IMR-90 (cell line): ENCODE data around the gene PIP4K2A. TPM values are rescaled to one million over a fixed set of nuclear protein-coding genes. Genes with fewer than 3 reads are reported as not detected.

ENCODE experiments used
- ATAC-seq: fragments of 200-7000 bp; cut with Tn5 transposase; 2 replicates; pipeline ENCODE4 v1.9.1; 2020; ENCODE audit warnings: low read depth, mild to moderate bottlenecking, moderate library complexity
- BruUV-seq: library from RNA; stranded (reverse); fragments of 400-500 nt; replicated peaks from 2 replicates; lab custom pipeline; 2021; lab: Mats Ljungman, UMichigan
- CTCF ChIA-PET: fragments of 300-600 bp; formaldehyde crosslinking; extraction: SDS; loops from one replicate; lab custom pipeline; 2021; ENCODE audit warnings: antibody characterized with exemption; lab: Yijun Ruan, JAX
- POLR2A ChIA-PET: fragments of 300-600 bp; sonication (Branson Sonifier 250); formaldehyde crosslinking; loops from one replicate; lab custom pipeline; 2022; ENCODE audit warnings: antibody characterized with exemption; ENCODE audit not compliant: unreplicated experiment; lab: Charles Lee
- DNase-seq: peaks from one replicate; pipeline ENCODE4 v3.0.0; 2013
- H2AFZ ChIP-seq: replicated peaks from 2 replicates; pipeline ENCODE3; 2013; ENCODE audit warnings: low read length, mild to moderate bottlenecking; ENCODE audit not compliant: poor library complexity
- H2AK5ac ChIP-seq: 2 replicates; pipeline ENCODE4 v1.6.1; 2013; ENCODE audit warnings: low read depth, low read length, inconsistent platforms
- H2AK9ac ChIP-seq: replicated peaks from 2 replicates; pipeline ENCODE3; 2013; ENCODE audit warnings: mild to moderate bottlenecking, low read depth, low read length, moderate library complexity; ENCODE audit not compliant: poor library complexity
- H2BK120ac ChIP-seq: 2 replicates; pipeline ENCODE4 v1.6.1; 2013; ENCODE audit warnings: low read depth, low read length, inconsistent platforms
- H2BK15ac ChIP-seq: 3 replicates; pipeline ENCODE4 v1.6.1; 2013; ENCODE audit warnings: low read depth, low read length, inconsistent platforms
- H2BK20ac ChIP-seq: 2 replicates; pipeline ENCODE4 v1.6.1; 2013; ENCODE audit warnings: low read depth, mild to moderate bottlenecking, inconsistent platforms, low read length, moderate library complexity
- H2BK5ac ChIP-seq: 2 replicates; pipeline ENCODE4 v1.6.1; 2013; ENCODE audit warnings: mild to moderate bottlenecking, low read depth, low read length, inconsistent platforms; ENCODE audit not compliant: poor library complexity, severe bottlenecking
- H3K14ac ChIP-seq: replicated peaks from 2 replicates; pipeline ENCODE4 v1.6.1; 2013; ENCODE audit warnings: low read depth, low read length, inconsistent platforms
- H3K18ac ChIP-seq: 2 replicates; pipeline ENCODE4 v1.6.1; 2013; ENCODE audit warnings: low read depth, low read length, control low read depth
- H3K23ac ChIP-seq: 2 replicates; pipeline ENCODE4 v1.6.1; 2013; ENCODE audit warnings: low read depth, low read length, inconsistent platforms
- H3K27ac ChIP-seq: 2 replicates; pipeline ENCODE4 v1.5.1; 2013; ENCODE audit warnings: mild to moderate bottlenecking, control low read depth, low read length; ENCODE audit not compliant: insufficient read depth
- H3K27me3 ChIP-seq: 2 replicates; pipeline ENCODE4 v1.6.1; 2013; ENCODE audit warnings: low read length; ENCODE audit not compliant: control insufficient read depth, insufficient read depth
- H3K36me3 ChIP-seq: 2 replicates; pipeline ENCODE4 v1.6.1; 2013; ENCODE audit warnings: low read length, mixed read lengths; ENCODE audit not compliant: control insufficient read depth, insufficient read depth
- H3K4ac ChIP-seq: 2 replicates; pipeline ENCODE4 v1.6.1; 2013; ENCODE audit warnings: low read depth, low read length, inconsistent platforms
- H3K4me1 ChIP-seq: 2 replicates; pipeline ENCODE4 v1.6.1; 2013; ENCODE audit warnings: low read length, mixed read lengths; ENCODE audit not compliant: control insufficient read depth, insufficient read depth
- H3K4me2 ChIP-seq: 2 replicates; pipeline ENCODE4 v1.6.1; 2013; ENCODE audit warnings: low read depth, mild to moderate bottlenecking, control low read depth, low read length, moderate library complexity
- H3K4me3 ChIP-seq: 2 replicates; pipeline ENCODE4 v1.5.1; 2013; ENCODE audit warnings: low read depth, mild to moderate bottlenecking, control low read depth, low read length, moderate library complexity; ENCODE audit not compliant: insufficient read depth
- H3K56ac ChIP-seq: 2 replicates; pipeline ENCODE4 v1.6.1; 2013; ENCODE audit warnings: low read length, inconsistent platforms; ENCODE audit not compliant: insufficient read depth; ENCODE audit errors: extremely low read depth
- H3K79me1 ChIP-seq, 2 experiments: 2 replicates each; pipeline ENCODE4 v1.6.1; 2013; ENCODE audit warnings: low read length in 2 of 2, inconsistent platforms in 1 of 2, low read depth in 1 of 2
- H3K9ac ChIP-seq: 2 replicates; pipeline ENCODE4 v1.6.1; 2013; ENCODE audit warnings: low read depth, low read length, control low read depth
- H3K9me1 ChIP-seq: 2 replicates; pipeline ENCODE4 v1.6.1; 2013; ENCODE audit warnings: low read length, inconsistent platforms; ENCODE audit not compliant: insufficient read depth
- H3K9me3 ChIP-seq: 2 replicates; pipeline ENCODE4 v1.6.1; 2013; ENCODE audit warnings: low read length; ENCODE audit not compliant: control insufficient read depth, insufficient read depth
- H4K20me1 ChIP-seq: 2 replicates; pipeline ENCODE4 v1.6.1; 2013; ENCODE audit warnings: low read length, inconsistent platforms; ENCODE audit not compliant: insufficient read depth
- H4K5ac ChIP-seq: 2 replicates; pipeline ENCODE4 v1.6.1; 2013; ENCODE audit warnings: mild to moderate bottlenecking, low read depth, low read length, control low read depth
- H4K8ac ChIP-seq, 2 experiments: 2 replicates each; pipeline ENCODE4 v1.6.1; 2013; ENCODE audit warnings: low read depth in 2 of 2, low read length in 2 of 2, control low read depth in 1 of 2, inconsistent platforms in 1 of 2
- H4K91ac ChIP-seq: 2 replicates; pipeline ENCODE4 v1.6.1; 2013; ENCODE audit warnings: low read depth, low read length, inconsistent platforms; ENCODE audit not compliant: insufficient read depth
- BHLHE40 ChIP-seq: fragments of 150-350 bp; IDR thresholded peaks from 2 replicates; pipeline ENCODE4 v1.6.1; 2016; ENCODE audit warnings: mild to moderate bottlenecking, low read depth, low read length
- CEBPB ChIP-seq: IDR thresholded peaks from 2 replicates; pipeline ENCODE4 v1.6.1; 2012; ENCODE audit warnings: low read depth, low read length, improper control_type of control experiment
- CHD1 ChIP-seq: IDR thresholded peaks from 2 replicates; pipeline ENCODE4 v1.6.1; 2012; ENCODE audit warnings: low read depth, low read length, improper control_type of control experiment
- MAFK ChIP-seq: IDR thresholded peaks from 2 replicates; pipeline ENCODE4 v1.6.1; 2012; ENCODE audit warnings: low read depth, low read length, improper control_type of control experiment
- RCOR1 ChIP-seq: IDR thresholded peaks from 2 replicates; pipeline ENCODE4 v1.6.1; 2012; ENCODE audit warnings: mild to moderate bottlenecking, low read length, improper control_type of control experiment; ENCODE audit not compliant: insufficient replicate concordance
- USF2 ChIP-seq: fragments of 150-350 bp; IDR thresholded peaks from 2 replicates; pipeline ENCODE4 v1.6.1; 2017; ENCODE audit warnings: mild to moderate bottlenecking, antibody characterized with exemption, low read length, low read depth
- WGBS, 2 experiments: methylation state at CpG; one replicate each; pipeline versions ENCODE4 v1.1.5 to v1.1.7; 2013; ENCODE audit warnings: missing lambda C conversion rate in 2 of 2; ENCODE audit not compliant: insufficient read length in 1 of 2; ENCODE audit errors: extremely low coverage in 2 of 2; 5-methylcytosine and 5-hydroxymethylcytosine counted together
- dilution Hi-C: fragments of 300-500 bp; cut with HindIII; formaldehyde crosslinking; loops from one replicate; pipeline ENCODE4 v1.14.3; 2018; ENCODE audit warnings: low sequenced_read_pairs; ENCODE audit not compliant: unreplicated experiment
- in situ Hi-C: fragments of 300-500 bp; cut with MboI; formaldehyde crosslinking; loops from 3 replicates; pipeline ENCODE4 v1.14.3; 2019; ENCODE audit warnings: low sequenced_read_pairs, inconsistent platforms, mixed read lengths
- intact Hi-C: fragments of 100-400 bp; cut with micrococcal nuclease; formaldehyde crosslinking; loops from 2 replicates; pipeline ENCODE4 v1.10.0; 2022
- polyA plus RNA-seq, 3 experiments: library from polyadenylated mRNA; depleted of rRNA; stranded (reverse); fragments of >200 nt; gene quantifications; 2 replicates each; pipeline ENCODE4 v1.2.3, GENCODE V29; 2012; ENCODE audit warnings: low replicate concordance in 1 of 3
- total RNA-seq: library from RNA; depleted of rRNA; stranded (reverse); fragments of >200 nt; gene quantifications from 2 replicates; pipeline ENCODE4 v1.2.3, GENCODE V29; 2012

The PIP4K2A gene
- total and polyA plus RNA-seq, 2 of the 4 experiments (the other 2 are of a cell fraction), result 9.8 to 18.1 TPM

DNA sequence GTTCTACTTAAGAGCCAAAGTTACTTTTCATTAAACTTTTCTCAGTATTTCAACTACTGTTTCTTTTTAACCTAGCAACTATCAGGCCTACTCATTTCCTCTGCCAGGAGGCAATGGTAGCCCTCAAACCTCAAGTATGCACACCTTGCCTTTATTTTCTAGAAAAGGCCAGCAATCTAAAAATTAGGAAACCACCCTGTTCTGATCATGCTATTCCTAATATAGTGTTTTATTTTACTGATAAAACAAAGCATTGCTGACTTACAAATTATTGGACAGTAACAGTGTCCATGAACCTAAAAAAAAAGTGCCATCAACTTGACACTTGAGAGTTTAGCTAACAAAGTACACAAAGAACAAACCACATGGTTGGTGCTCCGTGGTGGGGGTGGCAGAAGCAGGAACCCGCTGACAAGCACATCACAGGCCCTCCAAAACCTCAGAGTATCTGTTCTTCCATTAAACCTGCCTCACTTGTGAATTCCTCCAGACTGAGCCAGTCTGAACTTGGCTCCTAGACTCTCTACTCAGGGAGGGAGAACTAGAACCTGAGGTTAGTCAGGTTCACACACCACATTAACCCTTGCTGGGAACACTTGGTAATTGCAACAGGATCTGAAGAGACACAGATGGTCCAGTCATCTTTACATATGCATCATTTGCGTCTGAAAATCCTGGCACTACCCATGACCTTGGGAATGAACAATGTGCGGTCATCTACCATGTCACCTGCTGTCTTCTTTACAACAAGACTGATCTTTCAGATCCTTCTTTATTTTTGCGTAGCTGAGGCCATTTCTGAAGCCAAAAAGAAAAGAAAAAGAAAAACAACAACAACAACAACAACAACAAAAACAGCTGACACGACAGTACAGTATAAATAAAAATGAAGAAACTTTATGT is 31.9 kb downstream of the PIP4K2A start:
- H3K9ac ChIP-seq, result no peak overlapping the region
- ATAC-seq, result peak; percentile 32; the same call in 1 of the 2 replicates

More for the DNA sequence above, 31.9 kb downstream of the PIP4K2A start:
- H2AFZ ChIP-seq, result no peak overlapping the region
- H2BK20ac ChIP-seq, result no peak overlapping the region
- H3K27ac ChIP-seq, result no peak overlapping the region
- H2AK9ac ChIP-seq, result peak overlapping the region; percentile 19
- 0 out of 2 replicates have a peak overlapping the region, but pooled peaks have one; percentile 39 for H2BK120ac ChIP-seq
- no peak overlapping the region for H4K5ac ChIP-seq
- peak overlapping the region; percentile 30 for H3K4me2 ChIP-seq
- no peak overlapping the region for H3K4me3 ChIP-seq
- CTCF ChIA-PET, result interaction anchor here (0.9 kb wide), 1 partner anchor 22 kb away, joined by 3 read pairs; no protein-coding TSS in a partner anchor
- H3K23ac ChIP-seq, result peak overlapping the region; percentile 60
- BruUV-seq, result no TSS peak
- dilution Hi-C loops (no loop called here), in situ Hi-C loops (no loop called here), intact Hi-C loops (no loop called here)
- H3K56ac ChIP-seq, result no peak overlapping the region; the same call in 1 of the 2 replicates
- H3K9me1 ChIP-seq, result peaks cover 20% of the 10 kb centered on the region
- DNase-seq, result peak; percentile 58
- 0 out of 2 replicates have a peak overlapping the region, but pooled peaks have one; percentile 24 for H2AK5ac ChIP-seq
- POLR2A ChIA-PET, result no interaction called here
- H3K14ac ChIP-seq, result peak overlapping the region; percentile 65
- no CpG with 5 or more reads among the region's 6 CpGs for WGBS, 2 experiments
- peaks cover 20% of the 10 kb centered on the region for H3K4me1 ChIP-seq
- no peaks in the 10 kb centered on the region for H3K27me3 ChIP-seq
- peaks cover 27% of the 10 kb centered on the region for H4K20me1 ChIP-seq
- H2BK5ac ChIP-seq, result peak overlapping the region; percentile 50
- TF ChIP-seq CEBPB, result peak; percentile 23; the same call in 1 of the 2 replicates
- peak; percentile 16 for TF ChIP-seq RCOR1
- peak; percentile 70 for TF ChIP-seq MAFK
- TF ChIP-seq CHD1, result no peak
- no peak for TF ChIP-seq USF2
- TF ChIP-seq BHLHE40, result no peak
- 0 out of 3 replicates have a peak overlapping the region, but pooled peaks have one; percentile 60 for H2BK15ac ChIP-seq
- no peaks in the 10 kb centered on the region for H3K36me3 ChIP-seq
- no peak overlapping the region for H3K4ac ChIP-seq
- peaks cover 48 to 76% of the 10 kb centered on the region in 2 experiments for H3K79me1 ChIP-seq
- H3K9me3 ChIP-seq, result no peaks in the 10 kb centered on the region
- peak overlapping the region; percentile 16; the same call in 1 of the 2 replicates for H3K18ac ChIP-seq
- no peak overlapping the region for H4K91ac ChIP-seq
- peak overlapping the region in 1 of 2 experiments; percentile 67; a peak in 1 of 4 replicates for H4K8ac ChIP-seq
